ENCODE data around the gene C9orf152.

GRCh38 chr9:110197330-110198187, 10.4 kb downstream of the C9orf152 start:
- TF ChIP-seq EGR1 (conservative IDR thresholded peaks at IDR 0.05) (no peak), PBX2 (CRISPR knock-in tag; IDR thresholded peaks at IDR 0.05; ENCODE audit: low read depth) (no peak), PBX2 (tag; conservative IDR thresholded peaks at IDR 0.05; ENCODE audit: low read depth) (no peak), CTCF (IDR thresholded peaks at IDR 0.05 in 2 of 3, conservative IDR thresholded peaks at IDR 0.05 in 1 of 3; ENCODE audit: insufficient read depth in 2 of 3, low read depth in 1 of 3, low read length in 3 of 3) (no peak)

All from K562 (cell line).